HepG2 (cell line): ENCODE data around the gene LRRC27. TPM values are rescaled to one million over a fixed set of nuclear protein-coding genes. Genes with fewer than 3 reads are reported as not detected.

ENCODE experiments used
- ATAC-seq: fragments of 200-7000 bp; cut with Tn5 transposase; 3 replicates; pipeline ENCODE4 v1.9.1; 2020; ENCODE audit warnings: mild to moderate bottlenecking, moderate library complexity
- BruUV-seq: library from RNA; stranded (reverse); fragments of 400-500 nt; replicated peaks from 2 replicates; lab custom pipeline; 2021; lab: Mats Ljungman, UMichigan
- CTCF ChIA-PET: fragments of 300-600 bp; formaldehyde crosslinking; extraction: SDS; loops from one replicate; lab custom pipeline; 2021; ENCODE audit warnings: low total read pairs, inconsistent platforms, low intra/inter-chr PET ratio; lab: Yijun Ruan, JAX
- POLR2A ChIA-PET: fragments of 350-600 bp; sonication (Branson Sonifier 250); formaldehyde crosslinking; loops from one replicate; lab custom pipeline; 2020; ENCODE audit warnings: antibody characterized with exemption, inconsistent platforms; lab: Yijun Ruan, JAX
- DNase-seq: peaks from one replicate; pipeline ENCODE4 v3.0.0-alpha.2; 2015; ENCODE audit warnings: low spot score
- FAIRE-seq: peaks from 3 replicates; lab custom pipeline; 2011; peaks lifted over from hg19 to GRCh38; lab: Jason Lieb, UNC
- H2AFZ ChIP-seq: one replicate; pipeline ENCODE4 v1.6.1; 2011; ENCODE audit warnings: low read length, inconsistent platforms
- H3K27ac ChIP-seq: fragments of 300-600 bp; 3 replicates; pipeline ENCODE4 v1.8.0; 2011; ENCODE audit warnings: mixed run types, mild to moderate bottlenecking, mixed read lengths, low read length, inconsistent platforms; ENCODE audit not compliant: insufficient read depth; ENCODE audit errors: extremely low read length
- H3K27me3 ChIP-seq, 2 experiments: fragments of 200-600 bp in 1 of 2; 2 replicates in 1 of 2; 3 replicates in 1 of 2; pipeline versions ENCODE4 v1.6.0 to v1.8.0; 2011; ENCODE audit warnings: low read length in 2 of 2, mild to moderate bottlenecking in 2 of 2, moderate library complexity in 2 of 2, inconsistent platforms in 1 of 2; ENCODE audit not compliant: insufficient read depth in 2 of 2, control insufficient read depth in 1 of 2
- H3K36me3 ChIP-seq, 2 experiments: fragments of 200-600 bp in 1 of 2; replicated peaks in 1 of 2; 2 replicates in 1 of 2; 3 replicates in 1 of 2; pipeline versions ENCODE4 v1.5.1 to v1.8.0; 2011; ENCODE audit warnings: low read length in 2 of 2, inconsistent platforms in 1 of 2; ENCODE audit not compliant: insufficient read depth in 2 of 2, control insufficient read depth in 1 of 2
- H3K4me1 ChIP-seq: 2 replicates; pipeline ENCODE4 v1.5.1; 2012; ENCODE audit warnings: low read length, inconsistent platforms; ENCODE audit not compliant: insufficient read depth
- H3K4me2 ChIP-seq: 2 replicates; pipeline ENCODE4 v1.6.0; 2011; ENCODE audit warnings: low read depth, low read length, inconsistent platforms
- H3K4me3 ChIP-seq, 3 experiments: fragments of 200-600 bp in 1 of 3; sonication (generic), shearing (Covaris generic) in 1 of 3; replicated peaks in 1 of 3; 2 replicates each; pipeline ENCODE4 v1.5.1; 2011 to 2016; ENCODE audit warnings: low read length in 3 of 3, inconsistent platforms in 2 of 3, low read depth in 2 of 3, mild to moderate bottlenecking in 2 of 3, control low read depth in 1 of 3, mixed read lengths in 1 of 3; ENCODE audit not compliant: insufficient read depth in 1 of 3
- H3K79me2 ChIP-seq: one replicate; pipeline ENCODE4 v1.6.1; 2011; ENCODE audit warnings: low read length, inconsistent platforms; ENCODE audit not compliant: insufficient read depth
- H3K9ac ChIP-seq: 2 replicates; pipeline ENCODE4 v1.6.0; 2011; ENCODE audit warnings: mild to moderate bottlenecking, low read depth, low read length, inconsistent platforms; ENCODE audit not compliant: insufficient read depth
- H3K9me3 ChIP-seq: 2 replicates; pipeline ENCODE4 v1.5.1; 2012; ENCODE audit warnings: mild to moderate bottlenecking, low read length
- H4K20me1 ChIP-seq: 2 replicates; pipeline ENCODE4 v1.6.0; 2011; ENCODE audit warnings: inconsistent platforms, mild to moderate bottlenecking, low read length, moderate library complexity; ENCODE audit not compliant: insufficient read depth
- FOXK1 ChIP-seq: sonication (generic); formaldehyde crosslinking; IDR thresholded peaks from 2 replicates; pipeline ENCODE4 v1.4.0; 2020; ENCODE audit warnings: low read depth, missing genetic modification reagents, borderline replicate concordance
- GABPB1 ChIP-seq: IDR thresholded peaks from 2 replicates; pipeline ENCODE4 v1.6.1; 2016; ENCODE audit warnings: mild to moderate bottlenecking, missing genetic modification reagents, moderate library complexity, missing compliant biosample characterization
- SALL1 ChIP-seq: sonication (generic); formaldehyde crosslinking; IDR thresholded peaks from 2 replicates; pipeline ENCODE4 v1.8.0; 2022; ENCODE audit warnings: mild to moderate bottlenecking, missing genetic modification reagents
- TARDBP ChIP-seq: sonication (generic); formaldehyde crosslinking; IDR thresholded peaks from 2 replicates; pipeline ENCODE4 v1.8.0; 2022; ENCODE audit warnings: mild to moderate bottlenecking, missing genetic modification reagents
- TCF7 ChIP-seq: sonication (generic); IDR thresholded peaks from 2 replicates; pipeline ENCODE4 v1.6.1; 2016; ENCODE audit warnings: antibody characterized with exemption, low read depth
- ZIK1 ChIP-seq: sonication (generic); formaldehyde crosslinking; IDR thresholded peaks from 2 replicates; pipeline ENCODE4 v1.5.0; 2020; ENCODE audit warnings: mild to moderate bottlenecking, low read depth, missing genetic modification reagents, borderline replicate concordance
- ZNF441 ChIP-seq: sonication (generic); formaldehyde crosslinking; IDR thresholded peaks from 2 replicates; pipeline ENCODE4 v1.7.0; 2021; ENCODE audit warnings: missing genetic modification reagents, borderline replicate concordance
- ZNF615 ChIP-seq: sonication (generic); formaldehyde crosslinking; IDR thresholded peaks from 2 replicates; pipeline ENCODE4 v1.5.0; 2020; ENCODE audit warnings: mild to moderate bottlenecking, missing genetic modification reagents, borderline replicate concordance
- whole genome bisulfite sequencing: methylation state at CpG from one replicate; pipeline ENCODE4 v1.1.6; 2017; ENCODE audit warnings: low lambda C conversion rate; 5-methylcytosine and 5-hydroxymethylcytosine counted together
- in situ Hi-C: cut with HindIII; loops from 2 replicates; pipeline ENCODE4 v1.10.0; 2017; ENCODE audit warnings: low pct_unique_long_range_greater_than_20kb; ENCODE audit not compliant: extremely low pct_ligation_motif_present
- intact Hi-C: fragments of 100-400 bp; cut with micrococcal nuclease; formaldehyde crosslinking; loops from one replicate; pipeline ENCODE4 v1.10.0; 2022; ENCODE audit not compliant: unreplicated experiment
- polyA plus RNA-seq, 8 experiments: library from polyadenylated mRNA; depleted of rRNA in 3 of 8; stranded (reverse) in 7 of 8; unstranded in 1 of 8; fragments of >200 nt; fragmentation: Illumina TruSeq in 4 of 8; extraction: Trizol in 4 of 8; gene quantifications; 2 replicates each; pipeline versions ENCODE4 v1.2.1 to v1.2.3, GENCODE V29; 2011 to 2016; ENCODE audit warnings: low read depth in 4 of 8, missing spikeins in 1 of 8, mixed read lengths in 1 of 8; ENCODE audit not compliant: insufficient read depth in 1 of 8
- total RNA-seq, 5 experiments: library from RNA; depleted of rRNA; stranded (reverse); fragments of >200 nt; fragmentation: Illumina TruSeq; extraction: Trizol; gene quantifications; 2 replicates each; pipeline ENCODE4 v1.2.3, GENCODE V29; 2016; ENCODE audit warnings: low read depth in 1 of 5
- TF ChIP-seq, protein P1 (sequence below): sonication (generic); formaldehyde crosslinking; IDR thresholded peaks from 2 replicates; pipeline ENCODE4 v1.4.0; 2020; ENCODE audit warnings: missing genetic modification reagents
- TF ChIP-seq, protein P2 (sequence below): sonication (generic); formaldehyde crosslinking; IDR thresholded peaks from 2 replicates; pipeline ENCODE4 v1.9.0; 2021; ENCODE audit warnings: missing genetic modification reagents, borderline replicate concordance
- TF ChIP-seq, protein P3 (sequence below): fragments of 450-650 bp; IDR thresholded peaks from 2 replicates; pipeline ENCODE4 v1.6.1; 2017; ENCODE audit warnings: mild to moderate bottlenecking
- TF ChIP-seq, protein P4 (sequence below): sonication (generic); IDR thresholded peaks from 2 replicates; pipeline ENCODE4 v1.6.1; 2016; ENCODE audit warnings: low read depth, borderline replicate concordance
- TF ChIP-seq, protein P5 (sequence below): sonication (generic); formaldehyde crosslinking; IDR thresholded peaks from 2 replicates; pipeline ENCODE4 v1.5.0; 2020; ENCODE audit warnings: missing genetic modification reagents

LRRC27 gene
- total and polyA plus RNA-seq, 2 of the 13 experiments (the other 11 are each of a cell fraction or from before 2014, with no cell fraction given): 4.2 to 4.6 TPM

DNA sequence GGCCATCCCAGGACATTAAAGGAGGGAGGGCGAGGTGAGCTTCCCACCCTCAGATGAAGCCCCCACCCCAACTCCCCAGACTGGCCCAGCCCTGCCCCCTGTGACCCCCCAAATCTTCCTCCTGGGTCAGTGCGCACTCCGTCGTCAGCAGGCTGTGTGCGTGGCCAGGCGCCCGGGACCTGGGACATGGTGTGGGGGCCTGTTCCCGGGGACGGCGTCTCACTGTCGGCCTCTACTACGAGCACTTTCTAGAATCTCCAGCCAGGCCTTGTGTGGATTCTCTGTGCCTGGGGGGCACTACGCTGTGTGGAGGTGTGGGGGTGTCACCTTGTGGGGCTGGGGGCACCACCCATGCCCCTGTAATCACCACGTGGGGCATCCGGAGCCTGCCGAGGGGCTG is 74.8 kb downstream of the LRRC27 start:
- no peak overlapping the region for H3K9ac ChIP-seq
- H3K4me2 ChIP-seq: peak overlapping the region; percentile 36; the same call in 1 of the 2 replicates
- no peak overlapping the region for H3K4me3 ChIP-seq
- no peak for ATAC-seq
- H4K20me1 ChIP-seq: no peaks in the 10 kb centered on the region
- FAIRE-seq: no peak
- ChIA-PET POLR2A (no interaction called here), CTCF (no interaction called here)
- no TSS peak for BruUV-seq
- peaks cover 32% of the 10 kb centered on the region for H3K4me1 ChIP-seq
- DNase-seq: no peak
- 100% methylated on average over 1 of the region's 16 CpGs for WGBS
- in situ Hi-C loops: no loop called here
- no peaks in the 10 kb centered on the region for H3K36me3 ChIP-seq
- no peak overlapping the region for H3K27ac ChIP-seq
- intact Hi-C loops: no loop called here
- no peaks in the 10 kb centered on the region for H3K9me3 ChIP-seq
- no peaks in the 10 kb centered on the region; a peak in 1 of 5 replicates for H3K27me3 ChIP-seq
- H3K79me2 ChIP-seq: no peaks in the 10 kb centered on the region
- H2AFZ ChIP-seq: no peak overlapping the region
- TF ChIP-seq SALL1 (CRISPR knock-in tag) (no peak), ZIK1 (no peak), TCF7 (no peak), TARDBP (CRISPR knock-in tag) (no peak), GABPB1 (CRISPR knock-in tag) (no peak), ZNF441 (no peak), FOXK1 (CRISPR knock-in tag) (no peak), ZNF615 (no peak)
- TF ChIP-seq, protein P1, sequence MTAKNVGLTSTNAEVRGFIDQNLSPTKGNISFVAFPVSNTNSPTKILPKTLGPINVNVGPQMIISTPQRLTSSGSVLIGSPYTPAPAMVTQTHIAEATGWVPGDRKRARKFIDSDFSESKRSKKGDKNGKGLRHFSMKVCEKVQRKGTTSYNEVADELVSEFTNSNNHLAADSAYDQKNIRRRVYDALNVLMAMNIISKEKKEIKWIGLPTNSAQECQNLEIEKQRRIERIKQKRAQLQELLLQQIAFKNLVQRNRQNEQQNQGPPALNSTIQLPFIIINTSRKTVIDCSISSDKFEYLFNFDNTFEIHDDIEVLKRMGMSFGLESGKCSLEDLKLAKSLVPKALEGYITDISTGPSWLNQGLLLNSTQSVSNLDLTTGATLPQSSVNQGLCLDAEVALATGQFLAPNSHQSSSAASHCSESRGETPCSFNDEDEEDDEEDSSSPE (CRISPR knock-in tag): no peak
- TF ChIP-seq, protein P2, sequence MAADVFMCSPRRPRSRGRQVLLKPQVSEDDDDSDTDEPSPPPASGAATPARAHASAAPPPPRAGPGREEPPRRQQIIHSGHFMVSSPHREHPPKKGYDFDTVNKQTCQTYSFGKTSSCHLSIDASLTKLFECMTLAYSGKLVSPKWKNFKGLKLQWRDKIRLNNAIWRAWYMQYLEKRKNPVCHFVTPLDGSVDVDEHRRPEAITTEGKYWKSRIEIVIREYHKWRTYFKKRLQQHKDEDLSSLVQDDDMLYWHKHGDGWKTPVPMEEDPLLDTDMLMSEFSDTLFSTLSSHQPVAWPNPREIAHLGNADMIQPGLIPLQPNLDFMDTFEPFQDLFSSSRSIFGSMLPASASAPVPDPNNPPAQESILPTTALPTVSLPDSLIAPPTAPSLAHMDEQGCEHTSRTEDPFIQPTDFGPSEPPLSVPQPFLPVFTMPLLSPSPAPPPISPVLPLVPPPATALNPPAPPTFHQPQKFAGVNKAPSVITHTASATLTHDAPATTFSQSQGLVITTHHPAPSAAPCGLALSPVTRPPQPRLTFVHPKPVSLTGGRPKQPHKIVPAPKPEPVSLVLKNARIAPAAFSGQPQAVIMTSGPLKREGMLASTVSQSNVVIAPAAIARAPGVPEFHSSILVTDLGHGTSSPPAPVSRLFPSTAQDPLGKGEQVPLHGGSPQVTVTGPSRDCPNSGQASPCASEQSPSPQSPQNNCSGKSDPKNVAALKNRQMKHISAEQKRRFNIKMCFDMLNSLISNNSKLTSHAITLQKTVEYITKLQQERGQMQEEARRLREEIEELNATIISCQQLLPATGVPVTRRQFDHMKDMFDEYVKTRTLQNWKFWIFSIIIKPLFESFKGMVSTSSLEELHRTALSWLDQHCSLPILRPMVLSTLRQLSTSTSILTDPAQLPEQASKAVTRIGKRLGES (CRISPR knock-in tag): no peak
- TF ChIP-seq, protein P3, sequence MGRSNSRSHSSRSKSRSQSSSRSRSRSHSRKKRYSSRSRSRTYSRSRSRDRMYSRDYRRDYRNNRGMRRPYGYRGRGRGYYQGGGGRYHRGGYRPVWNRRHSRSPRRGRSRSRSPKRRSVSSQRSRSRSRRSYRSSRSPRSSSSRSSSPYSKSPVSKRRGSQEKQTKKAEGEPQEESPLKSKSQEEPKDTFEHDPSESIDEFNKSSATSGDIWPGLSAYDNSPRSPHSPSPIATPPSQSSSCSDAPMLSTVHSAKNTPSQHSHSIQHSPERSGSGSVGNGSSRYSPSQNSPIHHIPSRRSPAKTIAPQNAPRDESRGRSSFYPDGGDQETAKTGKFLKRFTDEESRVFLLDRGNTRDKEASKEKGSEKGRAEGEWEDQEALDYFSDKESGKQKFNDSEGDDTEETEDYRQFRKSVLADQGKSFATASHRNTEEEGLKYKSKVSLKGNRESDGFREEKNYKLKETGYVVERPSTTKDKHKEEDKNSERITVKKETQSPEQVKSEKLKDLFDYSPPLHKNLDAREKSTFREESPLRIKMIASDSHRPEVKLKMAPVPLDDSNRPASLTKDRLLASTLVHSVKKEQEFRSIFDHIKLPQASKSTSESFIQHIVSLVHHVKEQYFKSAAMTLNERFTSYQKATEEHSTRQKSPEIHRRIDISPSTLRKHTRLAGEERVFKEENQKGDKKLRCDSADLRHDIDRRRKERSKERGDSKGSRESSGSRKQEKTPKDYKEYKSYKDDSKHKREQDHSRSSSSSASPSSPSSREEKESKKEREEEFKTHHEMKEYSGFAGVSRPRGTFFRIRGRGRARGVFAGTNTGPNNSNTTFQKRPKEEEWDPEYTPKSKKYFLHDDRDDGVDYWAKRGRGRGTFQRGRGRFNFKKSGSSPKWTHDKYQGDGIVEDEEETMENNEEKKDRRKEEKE: no peak
- TF ChIP-seq, protein P4, sequence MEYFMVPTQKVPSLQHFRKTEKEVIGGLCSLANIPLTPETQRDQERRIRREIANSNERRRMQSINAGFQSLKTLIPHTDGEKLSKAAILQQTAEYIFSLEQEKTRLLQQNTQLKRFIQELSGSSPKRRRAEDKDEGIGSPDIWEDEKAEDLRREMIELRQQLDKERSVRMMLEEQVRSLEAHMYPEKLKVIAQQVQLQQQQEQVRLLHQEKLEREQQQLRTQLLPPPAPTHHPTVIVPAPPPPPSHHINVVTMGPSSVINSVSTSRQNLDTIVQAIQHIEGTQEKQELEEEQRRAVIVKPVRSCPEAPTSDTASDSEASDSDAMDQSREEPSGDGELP: no peak
- TF ChIP-seq, protein P5, sequence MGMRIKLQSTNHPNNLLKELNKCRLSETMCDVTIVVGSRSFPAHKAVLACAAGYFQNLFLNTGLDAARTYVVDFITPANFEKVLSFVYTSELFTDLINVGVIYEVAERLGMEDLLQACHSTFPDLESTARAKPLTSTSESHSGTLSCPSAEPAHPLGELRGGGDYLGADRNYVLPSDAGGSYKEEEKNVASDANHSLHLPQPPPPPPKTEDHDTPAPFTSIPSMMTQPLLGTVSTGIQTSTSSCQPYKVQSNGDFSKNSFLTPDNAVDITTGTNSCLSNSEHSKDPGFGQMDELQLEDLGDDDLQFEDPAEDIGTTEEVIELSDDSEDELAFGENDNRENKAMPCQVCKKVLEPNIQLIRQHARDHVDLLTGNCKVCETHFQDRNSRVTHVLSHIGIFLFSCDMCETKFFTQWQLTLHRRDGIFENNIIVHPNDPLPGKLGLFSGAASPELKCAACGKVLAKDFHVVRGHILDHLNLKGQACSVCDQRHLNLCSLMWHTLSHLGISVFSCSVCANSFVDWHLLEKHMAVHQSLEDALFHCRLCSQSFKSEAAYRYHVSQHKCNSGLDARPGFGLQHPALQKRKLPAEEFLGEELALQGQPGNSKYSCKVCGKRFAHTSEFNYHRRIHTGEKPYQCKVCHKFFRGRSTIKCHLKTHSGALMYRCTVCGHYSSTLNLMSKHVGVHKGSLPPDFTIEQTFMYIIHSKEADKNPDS (CRISPR knock-in tag): no peak
